ENCODE results near the gene SYT13. TPM values are rescaled to one million over a fixed set of nuclear protein-coding genes. Genes with fewer than 3 reads are reported as not detected.

SYT13 gene
- total and polyA plus RNA-seq, 8 donors = 0.21 to 5.5 (median 4.4) TPM

- H3K36me3 ChIP-seq = peaks cover 0 to 29% of the 10 kb centered on the region in 2 donors
- no peak for TF ChIP-seq CTCF (IDR thresholded peaks at IDR 0.05)
- H3K4me1 ChIP-seq = peaks cover 20 to 25% of the 10 kb centered on the region in 2 donors
- no peak overlapping the region for H3K4me3 ChIP-seq
- DNase-seq (no peak), ATAC-seq (no peak)
- H3K27ac ChIP-seq = peak overlapping the region in 1 of 2 donors; percentile 67
- H3K9me3 ChIP-seq = no peaks in the 10 kb centered on the region
- H3K27me3 ChIP-seq = no peaks in the 10 kb centered on the region
- intact Hi-C loops (cut with DNase I) = no loop called here
Observed at GRCh38 chr11:45210846-45211245, 75.3 kb downstream of the SYT13 start.

- intact Hi-C loops (cut with DNase I) = no loop called here
- ATAC-seq (peak; percentile 80), DNase-seq (peak; percentile 61 to 94 (median 85))
- TF ChIP-seq CTCF (IDR thresholded peaks at IDR 0.05) = no peak
- Histone ChIP-seq H3K36me3 (peaks cover 0 to 33% of the 10 kb centered on the region in 2 donors), H3K4me3 (no peak overlapping the region), H3K4me1 (peaks cover 20 to 25% of the 10 kb centered on the region in 2 donors), H3K27me3 (no peaks in the 10 kb centered on the region), H3K27ac (peak overlapping the region; percentile 62 to 67), H3K9me3 (no peaks in the 10 kb centered on the region)
Observed at GRCh38 chr11:45209891-45210699, 76.0 kb downstream of the SYT13 start.

GRCh38 chr11:45209000-45209879 is 76.9 kb downstream of the SYT13 start:
- H3K27ac ChIP-seq = peak overlapping the region; percentile 62 to 67
- intact Hi-C loops (cut with DNase I) = no loop called here
- peaks cover 20 to 25% of the 10 kb centered on the region in 2 donors for H3K4me1 ChIP-seq
- H3K36me3 ChIP-seq = peaks cover 0 to 38% of the 10 kb centered on the region in 2 donors
- no peak for TF ChIP-seq CTCF (IDR thresholded peaks at IDR 0.05)
- H3K4me3 ChIP-seq = no peak overlapping the region
- H3K9me3 ChIP-seq = no peaks in the 10 kb centered on the region
- ATAC-seq (no peak), DNase-seq (peak in 2 of 4 donors; percentile 19 to 69)
- H3K27me3 ChIP-seq = no peaks in the 10 kb centered on the region

- DNase-seq = peak in 1 of 4 donors; percentile 41
- H3K36me3 ChIP-seq = peaks cover 0 to 31% of the 10 kb centered on the region in 2 donors
- intact Hi-C loops (cut with DNase I) = no loop called here
Observed at GRCh38 chr11:45208135-45208534, 78.0 kb downstream of the SYT13 start.

More at GRCh38 chr11:45208135-45208534, 78.0 kb downstream of the SYT13 start:
- no peak for TF ChIP-seq CTCF (IDR thresholded peaks at IDR 0.05)
- no peak for ATAC-seq
- H3K27ac ChIP-seq = peak overlapping the region in 1 of 2 donors; percentile 5
- H3K4me1 ChIP-seq = peaks cover 20 to 25% of the 10 kb centered on the region in 2 donors
- H3K9me3 ChIP-seq = no peaks in the 10 kb centered on the region
- no peaks in the 10 kb centered on the region for H3K27me3 ChIP-seq
- no peak overlapping the region for H3K4me3 ChIP-seq

Measured in left lung (tissue), 10 donors.